Central memory CD8-positive, alpha-beta T cell (primary cell): ENCODE measurements around the gene TMEM225B.
A peak's percentile ranks its signal among the peaks of the same experiment; 100 is the strongest.

ENCODE experiments used
- ATAC-seq: fragments of 150-1000 bp; cut with Tn5 transposase; replicated peaks from 2 replicates; pipeline ENCODE4 v1.10.0; 2022; ENCODE audit warnings: mild to moderate bottlenecking, moderate FRiP score, moderate number of reproducible peaks; ENCODE audit not compliant: poor library complexity, severe bottlenecking; ENCODE audit errors: extremely low read depth
- DNase-seq, 2 donors: peaks; one replicate each; pipeline ENCODE4 v3.0.0; 2021; ENCODE audit warnings: low spot score in 2 of 2
- H3K27ac Mint-ChIP-seq: one replicate; pipeline ENCODE4 v1.8.0; 2022; ENCODE audit warnings: low read depth, mild to moderate bottlenecking, moderate library complexity, mixed read lengths
- H3K27me3 Mint-ChIP-seq: one replicate; pipeline ENCODE4 v1.8.0; 2022; ENCODE audit warnings: mixed read lengths
- H3K36me3 Mint-ChIP-seq: one replicate; pipeline ENCODE4 v1.8.0; 2022; ENCODE audit warnings: mild to moderate bottlenecking, moderate library complexity, mixed read lengths; ENCODE audit not compliant: insufficient read depth
- H3K4me1 Mint-ChIP-seq: one replicate; pipeline ENCODE4 v1.8.0; 2022; ENCODE audit warnings: mixed read lengths
- H3K4me3 Mint-ChIP-seq: one replicate; pipeline ENCODE4 v1.8.0; 2022; ENCODE audit warnings: mild to moderate bottlenecking, moderate library complexity, mixed read lengths
- H3K9me3 Mint-ChIP-seq: one replicate; pipeline ENCODE4 v1.8.0; 2022; ENCODE audit warnings: mixed read lengths

Gene TMEM225B

GRCh38 chr7:99594948-99595745, 2.9 kb upstream of the TMEM225B start:
- H3K9me3 Mint-ChIP-seq = no peaks in the 10 kb centered on the region
- DNase-seq = no peak
- no peaks in the 10 kb centered on the region for H3K4me1 Mint-ChIP-seq
- no peak for ATAC-seq
- H3K4me3 Mint-ChIP-seq = no peak overlapping the region
- no peak overlapping the region for H3K27ac Mint-ChIP-seq
- H3K36me3 Mint-ChIP-seq = no peaks in the 10 kb centered on the region
- H3K27me3 Mint-ChIP-seq = no peaks in the 10 kb centered on the region

- no peaks in the 10 kb centered on the region for H3K36me3 Mint-ChIP-seq
- no peaks in the 10 kb centered on the region for H3K9me3 Mint-ChIP-seq
- no peaks in the 10 kb centered on the region for H3K4me1 Mint-ChIP-seq
- no peaks in the 10 kb centered on the region for H3K27me3 Mint-ChIP-seq
- H3K27ac Mint-ChIP-seq = no peak overlapping the region
- H3K4me3 Mint-ChIP-seq = no peak overlapping the region
- DNase-seq (no peak), ATAC-seq (no peak)
Observed at GRCh38 chr7:99596408-99596955, 1.6 kb upstream of the TMEM225B start.

GRCh38 chr7:99599836-99600235, 1.8 kb downstream of the TMEM225B start:
- no peaks in the 10 kb centered on the region for H3K36me3 Mint-ChIP-seq
- DNase-seq (no peak), ATAC-seq (no peak)
- no peaks in the 10 kb centered on the region for H3K27me3 Mint-ChIP-seq
- H3K4me1 Mint-ChIP-seq = no peaks in the 10 kb centered on the region
- no peak overlapping the region for H3K27ac Mint-ChIP-seq
- H3K4me3 Mint-ChIP-seq = no peak overlapping the region
- no peaks in the 10 kb centered on the region for H3K9me3 Mint-ChIP-seq

- DNase-seq = no peak
- Mint-ChIP-seq H3K4me3 (no peak overlapping the region), H3K36me3 (no peaks in the 10 kb centered on the region), H3K4me1 (no peaks in the 10 kb centered on the region), H3K9me3 (no peaks in the 10 kb centered on the region), H3K27ac (no peak overlapping the region), H3K27me3 (no peaks in the 10 kb centered on the region)
- no peak for ATAC-seq
Observed at GRCh38 chr7:99601656-99602310, 3.7 kb downstream of the TMEM225B start.

GRCh38 chr7:99605527-99605926, 7.5 kb downstream of the TMEM225B start:
- Mint-ChIP-seq H3K4me1 (no peaks in the 10 kb centered on the region), H3K4me3 (no peak overlapping the region), H3K27me3 (peaks cover 18% of the 10 kb centered on the region), H3K36me3 (no peaks in the 10 kb centered on the region), H3K27ac (no peak overlapping the region), H3K9me3 (no peaks in the 10 kb centered on the region)
- no peak for ATAC-seq
- DNase-seq = no peak

GRCh38 chr7:99606531-99606930, 8.5 kb downstream of the TMEM225B start:
- no peak overlapping the region for H3K4me3 Mint-ChIP-seq
- DNase-seq (no peak), ATAC-seq (no peak)
- H3K9me3 Mint-ChIP-seq = no peaks in the 10 kb centered on the region
- H3K27ac Mint-ChIP-seq = no peak overlapping the region
- no peaks in the 10 kb centered on the region for H3K4me1 Mint-ChIP-seq
- H3K27me3 Mint-ChIP-seq = peaks cover 22% of the 10 kb centered on the region
- no peaks in the 10 kb centered on the region for H3K36me3 Mint-ChIP-seq

- ATAC-seq (no peak), DNase-seq (no peak)
- Mint-ChIP-seq H3K27me3 (peaks cover 22% of the 10 kb centered on the region), H3K36me3 (no peaks in the 10 kb centered on the region), H3K27ac (no peak overlapping the region), H3K4me1 (no peaks in the 10 kb centered on the region), H3K4me3 (no peak overlapping the region), H3K9me3 (no peaks in the 10 kb centered on the region)
Observed at GRCh38 chr7:99607548-99607947, 9.5 kb downstream of the TMEM225B start.

GRCh38 chr7:99614495-99614894, 16.4 kb downstream of the TMEM225B start:
- no peak for ATAC-seq
- peaks cover 38% of the 10 kb centered on the region for H3K4me1 Mint-ChIP-seq
- peaks cover 14% of the 10 kb centered on the region for H3K27me3 Mint-ChIP-seq
- no peaks in the 10 kb centered on the region for H3K9me3 Mint-ChIP-seq
- H3K27ac Mint-ChIP-seq = no peak overlapping the region
- H3K36me3 Mint-ChIP-seq = peaks cover 10% of the 10 kb centered on the region
- H3K4me3 Mint-ChIP-seq = peak overlapping the region; percentile 31
- DNase-seq = no peak

- peaks cover 42% of the 10 kb centered on the region for H3K4me1 Mint-ChIP-seq
- no peaks in the 10 kb centered on the region for H3K9me3 Mint-ChIP-seq
- H3K36me3 Mint-ChIP-seq = peaks cover 21% of the 10 kb centered on the region
- ATAC-seq (no peak), DNase-seq (no peak)
- H3K4me3 Mint-ChIP-seq = peak overlapping the region; percentile 97
- H3K27me3 Mint-ChIP-seq = no peaks in the 10 kb centered on the region
- peak overlapping the region; percentile 93 for H3K27ac Mint-ChIP-seq
Observed at GRCh38 chr7:99615989-99616358, 17.9 kb downstream of the TMEM225B start.

GRCh38 chr7:99616359-99617191, 18.5 kb downstream of the TMEM225B start, which contains the start of gene ZSCAN25:
Gene ZSCAN25 (plus strand): TSS chr7:99616946. CDS start chr7:99619607, 2,661 bp downstream.
- Mint-ChIP-seq H3K9me3 (no peaks in the 10 kb centered on the region), H3K27ac (peak within 1 kb of the TSS; percentile 93), H3K36me3 (peaks cover 24% of the 10 kb centered on the region), H3K27me3 (no peaks in the 10 kb centered on the region), H3K4me3 (peak within 1 kb of the TSS; percentile 97), H3K4me1 (peaks cover 42% of the 10 kb centered on the region)
- ATAC-seq (peak; percentile 96), DNase-seq (peak; percentile 69 to 73)

- H3K27ac Mint-ChIP-seq = peak overlapping the region; percentile 93
- H3K36me3 Mint-ChIP-seq = peaks cover 30% of the 10 kb centered on the region
- peak overlapping the region; percentile 97 for H3K4me3 Mint-ChIP-seq
- DNase-seq (no peak), ATAC-seq (no peak)
- H3K4me1 Mint-ChIP-seq = peaks cover 42% of the 10 kb centered on the region
- no peaks in the 10 kb centered on the region for H3K9me3 Mint-ChIP-seq
- no peaks in the 10 kb centered on the region for H3K27me3 Mint-ChIP-seq
Observed at GRCh38 chr7:99617192-99617781, 19.2 kb downstream of the TMEM225B start.

GRCh38 chr7:99618726-99619125, 20.7 kb downstream of the TMEM225B start:
- H3K4me1 Mint-ChIP-seq = peaks cover 50% of the 10 kb centered on the region
- H3K36me3 Mint-ChIP-seq = peaks cover 35% of the 10 kb centered on the region
- no peak for ATAC-seq
- no peaks in the 10 kb centered on the region for H3K9me3 Mint-ChIP-seq
- DNase-seq = no peak
- no peaks in the 10 kb centered on the region for H3K27me3 Mint-ChIP-seq
- no peak overlapping the region for H3K27ac Mint-ChIP-seq
- peak overlapping the region; percentile 97 for H3K4me3 Mint-ChIP-seq
